Measurements from ENCODE around the gene ASPDH.

Gene ASPDH

DNA sequence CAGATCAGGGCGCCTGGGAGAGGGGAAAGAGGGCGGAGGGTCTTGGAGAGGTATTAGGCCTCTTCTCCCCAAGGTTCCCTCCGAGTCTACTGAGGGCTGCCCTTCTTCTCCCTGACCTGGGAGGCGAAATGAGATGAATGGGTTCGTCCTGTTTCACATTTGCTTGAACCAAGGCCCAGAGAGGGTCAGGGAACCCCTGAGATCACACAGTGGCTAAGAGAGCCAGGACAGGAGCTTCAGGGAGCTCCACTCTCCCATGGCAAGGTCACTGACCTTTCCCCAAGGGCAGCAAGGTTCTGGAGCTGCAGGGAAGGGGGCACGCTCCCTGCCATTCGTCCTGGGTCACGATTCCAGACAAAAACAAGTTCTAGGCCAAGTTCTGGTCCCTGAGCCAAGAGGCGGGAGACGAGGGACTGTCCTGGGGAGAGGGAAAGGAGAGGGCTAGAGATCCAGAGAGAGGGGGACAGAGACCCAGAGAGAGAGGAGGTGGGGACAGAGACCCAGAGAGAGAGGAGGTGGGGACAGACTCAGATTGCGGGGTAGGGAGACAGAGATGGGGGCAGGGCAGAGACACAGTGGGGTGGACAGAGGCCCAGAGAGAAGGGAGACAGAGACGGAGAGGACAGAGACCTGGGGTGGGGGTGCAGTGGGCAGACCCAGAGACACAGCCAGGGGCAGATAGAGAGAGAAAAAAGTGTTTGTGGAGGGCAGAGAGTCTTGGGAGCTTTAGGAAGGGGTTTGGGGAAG lies 541 bp downstream of the ASPDH start:
- DNase-seq: no peak

DNA sequence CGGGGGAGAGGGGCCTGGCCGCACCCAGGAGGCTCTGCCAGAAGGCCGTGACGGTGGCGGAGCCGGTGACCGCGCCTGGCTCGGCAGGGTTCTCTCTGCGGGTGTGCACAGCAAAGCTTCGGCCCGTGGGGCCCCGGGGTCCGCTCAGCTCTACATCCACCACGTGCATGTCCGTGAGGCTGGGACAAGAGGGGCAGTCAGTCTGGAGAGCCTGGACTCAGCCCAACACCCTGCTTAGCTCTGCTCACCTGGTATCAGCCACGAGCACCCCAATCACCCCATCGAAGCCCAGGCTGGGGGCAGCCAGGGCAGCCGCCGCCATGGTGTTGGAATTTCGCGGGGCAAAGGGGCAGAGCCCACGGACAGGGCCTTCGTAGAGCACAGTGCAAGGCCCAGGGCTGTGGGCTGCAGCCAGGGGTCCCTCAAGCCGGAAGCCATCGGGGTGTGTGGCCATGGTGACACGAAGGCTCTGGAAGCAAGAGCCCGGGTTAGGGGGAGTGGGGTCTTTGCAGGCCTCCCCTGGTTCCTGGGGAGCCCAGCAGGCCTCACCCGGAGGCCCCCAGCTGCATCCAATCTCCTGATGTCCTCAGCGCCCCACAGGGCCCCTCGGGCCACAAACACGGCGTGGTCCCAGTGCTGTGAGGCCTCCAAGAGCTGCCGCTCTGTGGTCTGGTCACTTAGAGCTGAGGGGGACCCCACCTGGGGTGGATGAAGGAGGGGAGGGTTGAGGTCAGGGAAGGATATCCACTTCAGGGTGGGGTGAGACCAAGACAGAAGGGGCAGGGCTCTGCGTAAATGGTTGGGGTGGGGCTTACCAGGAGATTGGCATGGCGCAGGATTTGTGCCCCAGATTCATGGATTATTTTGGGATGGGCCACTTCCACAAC lies 1.4 kb downstream of the ASPDH start:
- no peak for DNase-seq

DNA sequence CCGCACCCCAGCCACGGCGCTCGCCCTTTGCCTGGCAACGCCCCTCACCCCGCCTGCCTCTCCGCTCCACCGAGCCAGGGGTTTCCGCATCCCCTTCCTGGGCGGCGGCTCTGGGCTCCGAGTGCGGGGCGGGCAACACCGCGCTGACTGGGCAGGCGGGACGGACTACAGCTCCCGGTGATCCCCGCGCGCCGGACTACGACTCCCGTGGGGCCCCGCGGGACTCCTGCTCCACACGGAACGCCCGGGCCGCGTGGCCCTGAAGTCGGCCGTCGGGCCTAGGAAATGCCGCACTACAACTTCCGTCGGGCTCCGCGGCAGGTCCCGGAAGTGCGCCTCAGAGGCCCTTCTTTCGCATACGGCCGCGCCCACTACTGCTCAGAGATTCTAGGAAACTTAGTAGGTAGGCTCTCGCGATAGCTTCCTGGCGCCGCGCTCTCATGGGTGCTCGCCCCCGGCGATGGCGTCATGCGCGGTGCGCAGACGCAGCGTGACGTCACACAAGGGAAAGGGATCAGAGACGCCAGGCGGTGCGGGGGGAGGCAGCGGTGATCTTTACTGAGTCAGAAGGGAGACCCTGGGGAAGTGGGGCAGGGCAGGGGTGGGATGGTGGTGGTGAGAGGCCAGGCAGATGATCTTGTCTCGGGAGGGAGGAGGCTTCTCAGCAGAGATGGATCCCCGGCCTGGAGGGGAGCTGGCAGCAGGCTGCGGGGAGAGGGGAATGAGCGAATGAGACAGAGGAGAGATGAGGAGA lies 2.5 kb downstream of the ASPDH start, which contains the start of gene JOSD2:
Gene JOSD2 (minus strand): TSS at position 123 of the 754 bp plus-strand sequence. CDS start 760 bp downstream, outside the sequence.
- peak; percentile 98 for DNase-seq

DNA sequence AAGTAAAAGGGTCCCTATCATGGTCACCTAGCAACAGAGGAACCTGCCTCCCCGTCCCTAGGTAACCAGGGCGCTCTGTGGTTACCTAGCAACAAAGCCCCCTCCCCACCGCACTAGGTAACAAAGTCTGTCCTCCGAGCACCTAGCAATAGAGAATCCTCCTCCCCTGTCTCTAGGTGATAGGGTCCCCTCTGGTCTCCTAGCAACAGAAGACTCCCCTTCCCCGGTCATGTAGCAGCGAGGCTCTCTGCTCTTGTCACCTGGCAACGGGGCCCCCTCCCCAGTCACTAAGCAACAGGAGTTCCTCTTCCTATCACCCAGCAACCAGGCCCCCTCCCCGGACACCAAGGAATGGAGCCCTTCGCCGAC lies 3.0 kb downstream of the ASPDH start:
- no peak for DNase-seq

DNA sequence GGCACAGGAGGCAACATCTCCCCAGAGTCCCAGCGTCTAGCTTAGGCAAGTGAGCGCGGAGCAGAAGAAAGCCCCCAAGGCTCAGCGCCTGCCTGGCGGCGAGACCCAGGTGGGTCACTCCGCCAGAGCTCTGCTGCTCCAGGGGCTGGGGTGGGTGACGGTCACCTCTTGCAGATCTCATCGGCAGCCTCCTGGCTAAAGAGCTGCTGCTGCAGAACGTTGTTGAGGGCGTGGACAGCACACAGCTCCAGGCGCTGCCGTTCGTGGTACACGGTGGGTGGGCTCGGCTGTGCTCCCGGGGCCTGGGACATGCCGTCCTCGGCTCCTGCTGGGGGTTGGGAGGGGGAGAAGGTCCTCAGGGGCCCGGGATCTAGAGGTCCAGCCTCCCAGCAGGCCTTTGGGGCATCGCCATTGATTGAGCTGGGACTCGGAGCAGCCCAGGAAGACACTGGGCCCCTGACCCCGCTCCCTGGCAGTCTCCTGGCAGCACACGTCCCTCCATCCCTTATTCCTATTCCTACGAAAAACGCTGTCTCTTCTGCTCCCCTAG lies 3.5 kb downstream of the ASPDH start:
- no peak for DNase-seq

DNA sequence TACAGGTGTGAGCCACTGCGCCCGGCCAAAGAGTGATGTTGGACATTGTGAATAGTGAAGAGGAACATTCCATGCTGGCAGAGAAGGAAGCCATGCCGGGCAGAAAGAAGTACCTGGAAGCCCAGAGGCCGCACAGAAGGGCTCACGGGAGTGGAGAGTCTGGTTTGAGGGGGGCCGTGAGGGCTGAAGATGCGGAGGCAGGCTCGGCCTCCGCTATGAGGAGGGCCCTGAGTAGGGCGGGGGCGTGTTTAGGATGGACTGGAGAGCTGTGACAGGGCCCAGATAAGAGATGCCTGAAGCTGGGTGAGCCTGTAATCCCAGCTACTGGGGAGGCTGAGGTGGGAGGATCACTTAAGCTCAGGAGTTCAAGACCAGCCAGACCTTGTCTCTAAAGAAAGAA lies 4.3 kb downstream of the ASPDH start:
- no peak for DNase-seq

DNA sequence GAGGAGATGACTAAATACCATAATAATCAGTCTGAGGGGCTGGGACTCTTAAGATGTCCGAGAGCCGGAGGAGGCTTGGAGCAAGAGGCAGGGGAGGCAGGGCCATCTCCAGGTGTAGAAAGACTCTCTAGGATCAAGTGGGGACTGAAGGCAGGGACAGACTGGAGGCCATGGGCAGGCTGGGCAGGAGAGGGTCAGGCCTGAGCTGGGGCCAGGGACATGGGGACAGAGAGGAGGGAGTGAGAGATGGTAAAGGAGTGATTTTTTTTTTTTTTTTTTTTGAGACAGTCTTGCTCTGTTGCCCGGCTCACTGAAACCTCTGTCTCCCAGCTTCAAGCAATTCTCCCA lies 4.9 kb downstream of the ASPDH start:
- no peak for DNase-seq

DNA sequence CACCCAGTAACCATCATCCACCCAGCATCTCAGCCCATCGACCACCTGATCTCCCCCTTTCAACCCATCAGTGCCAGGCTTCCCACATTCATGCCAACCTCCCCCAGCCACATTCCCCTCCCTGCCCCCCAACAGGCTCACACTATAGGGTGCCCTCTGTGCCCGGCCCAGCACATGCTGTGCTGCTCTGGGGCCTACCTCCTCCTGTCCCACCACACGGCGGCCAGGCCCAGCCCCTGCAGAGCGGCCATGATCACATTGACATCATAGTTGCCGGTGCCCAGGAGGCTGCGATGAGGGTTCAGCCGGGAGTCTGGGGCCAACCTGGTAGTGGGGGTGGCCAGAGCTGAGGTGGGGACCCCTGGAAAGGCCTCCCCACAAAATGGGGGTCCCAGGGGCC lies 6.3 kb downstream of the ASPDH start:
- DNase-seq: no peak

DNA sequence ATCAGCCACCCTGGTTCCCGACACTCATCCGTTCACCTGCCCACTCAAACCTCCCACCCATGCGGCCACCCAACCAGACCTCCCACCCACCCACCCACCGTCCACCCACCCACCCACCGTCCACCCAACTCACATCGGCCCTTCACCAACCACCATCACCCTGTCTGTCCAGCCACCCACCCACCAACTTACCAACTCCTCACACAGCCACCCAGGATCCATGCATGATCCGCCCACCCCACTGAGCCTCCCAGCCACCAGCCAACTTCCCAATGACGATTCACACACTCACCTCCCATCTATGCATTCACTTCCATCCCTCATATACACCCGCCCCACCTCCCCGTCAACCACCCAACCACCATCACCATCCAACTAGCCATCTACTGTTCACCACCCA lies 7.0 kb downstream of the ASPDH start:
- DNase-seq: no peak

DNA sequence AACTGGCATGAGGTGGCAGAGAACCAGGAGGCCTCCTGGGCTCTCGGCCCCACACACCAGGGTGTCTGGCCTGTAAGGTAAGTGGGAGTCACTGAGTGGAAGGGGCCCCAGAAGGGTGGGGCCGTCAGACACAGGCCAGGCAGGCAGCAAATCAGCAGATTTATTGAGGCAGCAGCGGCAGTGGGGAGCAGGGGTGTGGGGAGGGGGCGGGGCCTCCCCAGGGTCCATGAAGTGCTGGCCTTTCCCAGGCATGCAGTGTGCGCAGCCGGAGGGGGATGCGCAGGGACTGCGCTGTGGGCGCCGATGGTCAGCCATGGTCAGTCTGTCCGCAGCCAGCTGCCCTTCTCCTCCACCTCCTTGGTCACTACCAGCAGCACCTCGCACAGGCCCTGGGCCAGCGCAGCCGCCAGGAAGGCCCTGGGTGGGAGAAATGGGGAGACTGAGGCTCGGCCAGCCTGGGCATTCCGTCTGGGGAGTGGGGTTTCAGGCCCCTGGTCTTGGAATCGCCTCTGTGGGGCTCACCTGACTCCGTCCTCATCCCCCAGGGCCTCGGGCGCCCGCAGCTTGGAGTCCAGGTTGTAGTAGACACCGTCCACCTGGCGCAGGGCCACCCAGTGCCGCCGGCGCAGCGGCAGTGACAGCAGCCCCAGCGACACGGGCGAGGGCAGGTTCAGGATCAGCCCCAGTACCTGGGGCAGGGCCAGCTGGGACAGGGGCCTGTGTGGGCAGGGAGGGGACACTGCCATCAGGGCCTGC lies 7.7 kb downstream of the ASPDH start:
- DNase-seq: no peak

DNA sequence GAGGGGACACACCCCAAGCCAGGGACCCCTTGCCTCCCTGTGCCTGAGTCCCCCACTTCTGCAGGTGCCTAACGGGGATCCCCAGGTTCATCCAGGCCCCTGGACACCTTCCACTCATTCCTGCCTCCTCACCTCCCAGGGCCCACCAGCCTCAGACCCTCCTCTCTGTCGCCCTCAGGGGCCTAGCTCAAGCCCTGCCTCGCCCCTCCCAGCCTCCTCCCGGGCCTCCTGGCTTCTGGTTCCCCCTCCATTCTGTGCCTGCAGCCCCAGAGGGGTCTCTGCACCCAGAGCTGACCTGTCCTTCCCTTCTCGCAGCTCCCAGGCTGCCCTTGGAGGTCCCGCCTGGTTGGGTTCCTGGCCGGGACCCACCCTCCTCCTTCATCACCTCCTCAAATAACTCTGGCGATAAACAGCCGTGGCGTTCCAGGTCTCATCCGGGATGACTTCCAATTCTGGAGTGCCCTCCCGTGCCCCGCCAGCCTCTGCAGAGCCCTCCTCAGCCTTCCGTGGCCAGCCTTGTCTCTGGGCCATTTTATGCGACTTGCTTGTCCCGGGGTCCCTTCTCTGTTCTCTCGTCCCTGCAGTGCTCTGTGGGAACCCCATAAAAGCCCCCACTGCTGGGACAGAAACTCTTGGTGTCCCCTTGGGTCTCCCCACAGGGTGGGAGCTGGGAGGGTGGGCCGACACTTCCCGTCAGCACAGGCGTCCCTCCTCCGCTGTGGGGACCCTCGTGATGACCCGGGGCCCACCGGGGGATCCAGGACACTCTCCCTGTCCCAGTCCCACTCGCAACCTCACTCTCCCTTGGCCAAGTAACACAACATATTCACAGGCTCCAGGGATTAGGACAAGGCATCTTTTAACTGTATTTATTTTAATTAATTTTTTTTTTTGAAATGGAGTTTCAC lies 11.9 kb downstream of the ASPDH start:
- DNase-seq: no peak

DNA sequence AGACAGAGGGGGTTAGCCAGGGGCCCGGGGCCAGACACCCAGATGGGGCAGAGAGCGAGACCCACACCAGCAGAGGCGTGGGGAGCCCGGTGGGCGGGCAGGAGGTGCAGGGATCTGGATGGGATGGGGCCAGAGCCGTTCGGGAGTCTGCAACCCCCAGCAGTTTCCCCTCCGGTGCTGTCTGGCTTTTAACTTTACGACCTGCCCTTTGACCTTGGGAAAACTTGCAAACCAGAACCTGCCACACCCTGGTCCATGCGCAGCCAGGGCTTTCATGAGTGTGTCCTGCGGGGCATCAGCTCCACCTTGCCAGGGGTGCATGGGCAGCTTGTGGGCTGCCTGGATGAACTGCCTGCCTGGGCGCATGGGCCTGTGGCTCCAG lies 12.5 kb downstream of the ASPDH start:
- DNase-seq: no peak

DNA sequence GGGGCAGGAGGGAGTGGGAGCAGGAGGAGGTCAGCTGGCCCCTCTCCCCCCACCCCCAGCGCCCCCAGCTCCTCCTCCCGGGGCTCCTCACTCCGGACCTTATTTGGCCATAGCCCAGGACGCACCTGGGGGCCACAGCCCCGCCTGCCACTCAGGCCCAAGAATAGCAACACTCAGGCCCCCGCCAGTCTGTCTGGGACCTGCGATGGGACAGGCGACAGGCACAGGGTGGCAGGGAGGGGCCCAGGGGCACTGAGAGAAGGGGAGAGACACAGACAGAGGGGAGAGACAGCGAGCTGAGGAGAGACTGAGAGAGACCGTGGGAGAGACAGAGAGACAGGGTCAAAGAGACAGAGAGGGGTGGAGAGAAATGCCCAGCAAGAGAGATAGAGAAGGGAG lies 13.0 kb downstream of the ASPDH start:
- DNase-seq: no peak

DNA sequence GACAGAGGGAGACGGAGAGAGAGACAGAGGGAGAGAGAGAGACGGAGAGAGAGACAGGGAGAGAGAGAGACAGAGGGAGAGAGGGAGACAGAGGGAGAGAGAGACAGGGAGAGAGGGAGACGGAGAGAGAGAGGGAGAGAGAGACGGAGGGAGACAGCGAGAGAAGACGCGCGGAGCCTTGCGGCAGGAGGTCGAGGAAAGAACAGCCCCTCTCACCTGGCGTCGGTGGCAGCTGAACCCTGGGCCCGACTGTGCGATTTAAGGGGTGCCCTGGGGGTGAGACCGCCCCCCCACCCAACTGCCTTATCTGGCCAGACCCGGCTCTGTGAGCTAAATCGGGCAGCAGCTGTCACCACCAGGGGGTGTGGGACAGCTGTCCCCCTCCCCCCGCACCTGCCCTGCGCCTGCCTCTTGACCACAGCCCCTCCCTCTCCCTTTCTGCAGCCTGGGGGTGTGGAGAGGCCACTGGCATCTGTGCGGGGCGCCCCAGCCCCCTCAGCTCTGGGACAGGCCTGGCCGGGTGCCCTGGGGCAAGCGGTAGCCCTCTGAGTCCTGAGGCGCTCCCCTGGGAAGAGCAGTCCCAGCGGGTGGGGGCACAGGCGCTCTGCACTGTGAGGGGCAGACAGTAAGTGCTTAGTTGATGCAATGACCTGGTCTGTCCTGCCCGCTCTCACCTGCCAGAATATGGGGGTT lies 13.5 kb downstream of the ASPDH start:
- DNase-seq: no peak

DNA sequence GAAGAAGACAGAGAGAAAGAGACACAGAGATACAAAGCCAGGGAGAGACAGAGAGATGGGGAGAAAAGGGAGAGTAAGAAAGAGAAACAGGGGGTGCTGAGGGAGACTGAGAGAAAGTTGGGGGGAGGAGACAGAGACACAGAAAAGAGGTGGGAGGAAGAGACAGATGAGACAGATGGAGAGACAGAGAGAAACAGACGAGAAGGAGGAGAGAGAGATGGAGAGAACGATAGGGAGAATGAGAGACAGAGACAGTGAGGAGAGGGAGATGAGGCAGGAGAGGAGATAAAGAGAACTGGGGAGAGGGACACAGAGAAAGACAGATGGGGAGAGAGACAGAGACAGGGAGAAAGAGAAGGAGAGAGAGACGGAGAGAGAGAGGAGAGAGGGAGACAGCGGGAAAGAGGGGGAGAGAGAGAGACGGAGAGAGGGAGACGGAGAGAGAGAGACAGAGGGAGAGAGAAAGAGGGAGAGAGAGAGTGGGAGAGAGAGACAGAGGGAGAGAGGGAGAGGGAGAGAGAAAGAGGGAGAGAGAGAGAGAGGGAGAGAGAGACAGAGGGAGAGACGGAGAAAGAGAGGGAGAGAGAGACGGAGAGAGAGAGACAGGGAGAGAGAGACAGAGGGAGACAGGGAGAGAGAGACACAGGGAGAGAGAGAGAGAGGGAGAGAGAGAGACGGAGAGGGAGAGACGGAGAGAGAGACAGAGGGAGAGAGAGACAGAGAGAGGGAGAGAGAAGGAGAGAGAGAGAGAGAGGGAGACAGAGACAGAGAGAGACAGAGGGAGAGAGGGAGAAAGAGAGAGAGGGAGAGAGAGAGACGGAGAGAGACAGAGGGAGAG lies 15.3 kb downstream of the ASPDH start:
- no peak for DNase-seq

DNA sequence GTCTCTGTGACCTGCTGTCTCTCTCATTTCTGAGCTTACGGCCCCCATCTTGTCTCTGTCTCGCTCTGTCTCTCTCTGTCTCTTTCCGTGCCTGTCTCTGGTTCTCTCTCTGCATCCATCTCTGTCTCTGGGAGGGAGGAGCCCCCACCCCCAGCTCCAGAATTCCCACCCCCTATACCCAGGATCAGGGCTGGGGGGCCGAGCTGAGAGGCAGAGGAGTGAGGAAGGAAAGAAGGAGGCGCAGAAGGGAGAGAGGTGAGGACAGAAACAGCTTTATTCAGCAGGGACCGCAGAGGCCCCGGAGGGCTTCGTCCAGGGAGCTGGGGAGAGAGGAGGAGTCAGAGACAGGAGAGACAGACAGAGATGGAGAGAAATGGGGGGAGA lies 16.7 kb downstream of the ASPDH start:
- no peak for DNase-seq

DNA sequence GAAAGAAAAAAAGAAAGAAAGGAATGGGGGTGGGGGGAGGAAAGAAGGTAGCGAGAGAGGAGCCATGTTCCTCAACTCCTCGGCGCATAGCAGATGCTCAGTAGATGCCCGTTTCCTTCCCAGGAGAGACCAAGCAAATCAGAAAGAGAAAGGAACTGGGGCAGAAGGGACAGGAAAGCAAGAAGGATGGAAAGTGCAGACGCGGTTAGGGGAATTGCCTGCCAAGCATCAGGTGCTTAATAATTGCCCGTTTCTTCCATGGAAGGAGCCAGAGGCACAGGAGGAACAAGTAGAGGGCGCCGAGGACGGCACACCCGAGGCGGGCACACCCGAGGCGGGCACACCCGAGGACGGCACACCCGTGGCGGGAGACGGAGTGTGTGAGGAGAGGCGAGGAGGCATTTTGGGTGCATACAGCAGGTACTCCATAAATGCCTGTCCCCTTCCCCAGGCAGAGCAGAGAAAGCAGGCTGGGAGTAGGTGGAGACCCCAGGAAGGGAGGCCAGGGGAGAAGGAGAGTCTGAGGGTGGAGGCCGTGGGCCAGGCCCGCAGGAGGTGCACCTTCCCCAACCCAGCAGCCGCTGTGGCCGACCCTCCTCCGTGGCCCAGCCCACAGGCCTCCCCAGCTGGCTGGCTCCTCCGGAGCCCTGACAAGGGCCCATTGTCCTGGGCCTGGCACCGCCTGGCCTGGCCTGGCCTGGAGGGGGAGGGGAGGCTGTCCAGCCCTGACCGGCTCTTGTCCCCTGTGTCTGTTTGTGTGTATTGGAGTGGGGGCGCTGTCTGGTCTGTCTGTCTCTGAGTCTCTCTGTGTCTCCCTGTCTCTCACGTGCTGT lies 17.3 kb downstream of the ASPDH start:
- DNase-seq: no peak

DNA sequence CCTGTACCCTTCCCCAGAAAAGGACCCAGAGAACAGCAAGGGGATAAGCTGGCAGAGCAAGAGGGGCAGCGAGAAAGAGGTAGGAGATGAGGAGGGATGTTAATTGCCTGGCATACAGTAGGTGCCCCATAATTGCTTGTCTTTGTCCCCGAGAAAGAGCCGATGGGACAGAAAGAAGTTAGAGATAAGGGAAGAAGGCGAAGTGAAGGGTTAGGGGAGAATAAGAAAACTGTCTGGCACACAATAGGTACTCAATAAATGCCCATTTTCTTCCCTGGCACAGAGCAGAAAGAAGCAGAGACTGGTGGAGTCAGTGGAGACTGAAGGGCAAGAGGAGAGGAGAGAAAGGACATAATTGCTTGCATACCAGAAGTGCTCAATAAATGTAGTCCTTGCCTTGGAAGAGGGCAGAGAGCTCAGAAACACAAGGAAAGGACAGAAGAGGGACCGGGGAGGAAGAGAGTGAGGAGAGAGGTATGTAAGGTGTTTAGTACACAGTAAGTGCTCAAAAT lies 18.6 kb downstream of the ASPDH start:
- DNase-seq: no peak

Measured in CD4-positive, alpha-beta T cell treated with Interleukin-4 for 4 hours (primary cell).